ENCODE results near the gene CTBP1. TPM values are rescaled to one million over a fixed set of nuclear protein-coding genes. Genes with fewer than 3 reads are reported as not detected.

The CTBP1 gene
- total RNA-seq, 1 donor = 246 TPM

GRCh38 chr4:1208266-1208961, 40.5 kb downstream of the CTBP1 start:
- Histone ChIP-seq H3K27ac (ENCODE audit: low read depth, low read length) (no peak overlapping the region), H3K36me3 (ENCODE audit: insufficient read depth, low read length) (peaks cover 13% of the 10 kb centered on the region), H3K27me3 (ENCODE audit: insufficient read depth, low read length) (no peaks in the 10 kb centered on the region), H3K9me3 (ENCODE audit: low read depth, low read length) (no peaks in the 10 kb centered on the region), H3K79me2 (ENCODE audit: insufficient read depth, low read length) (no peaks in the 10 kb centered on the region), H3K4me1 (ENCODE audit: insufficient read depth, low read length) (peaks cover 5% of the 10 kb centered on the region), H3K4me3 (ENCODE audit: insufficient read depth, low read length) (no peak overlapping the region), H3K4me2 (ENCODE audit: insufficient read depth, low read length) (no peak overlapping the region), H4K20me1 (ENCODE audit: insufficient read depth, low read length) (peaks cover 13% of the 10 kb centered on the region), H2AFZ (ENCODE audit: low read length) (no peak overlapping the region)
- DNase-seq (ENCODE audit: insufficient read length, low spot score, missing footprints) = no peak
- TF ChIP-seq CTCF (IDR thresholded peaks at IDR 0.05; ENCODE audit: extremely low read depth, low read depth, low read length) = no peak

- no peak overlapping the region for H3K4me3 ChIP-seq (ENCODE audit: insufficient read depth, low read length)
- no peak overlapping the region for H2AFZ ChIP-seq (ENCODE audit: low read length)
- H3K4me1 ChIP-seq (ENCODE audit: insufficient read depth, low read length) = peaks cover 5% of the 10 kb centered on the region
- peaks cover 11% of the 10 kb centered on the region for H4K20me1 ChIP-seq (ENCODE audit: insufficient read depth, low read length)
- peak; percentile 99 for DNase-seq (ENCODE audit: insufficient read length, low spot score, missing footprints)
- peaks cover 8% of the 10 kb centered on the region for H3K36me3 ChIP-seq (ENCODE audit: insufficient read depth, low read length)
- no peak overlapping the region for H3K4me2 ChIP-seq (ENCODE audit: insufficient read depth, low read length)
- no peak for TF ChIP-seq CTCF (IDR thresholded peaks at IDR 0.05; ENCODE audit: extremely low read depth, low read depth, low read length)
- H3K9me3 ChIP-seq (ENCODE audit: low read depth, low read length) = no peaks in the 10 kb centered on the region
- no peak overlapping the region for H3K27ac ChIP-seq (ENCODE audit: low read depth, low read length)
- no peaks in the 10 kb centered on the region for H3K27me3 ChIP-seq (ENCODE audit: insufficient read depth, low read length)
- H3K79me2 ChIP-seq (ENCODE audit: insufficient read depth, low read length) = no peaks in the 10 kb centered on the region
Measured at GRCh38 chr4:1207603-1208265, 41.2 kb downstream of the CTBP1 start.

- Histone ChIP-seq H3K36me3 (ENCODE audit: insufficient read depth, low read length) (peaks cover 5% of the 10 kb centered on the region), H3K27me3 (ENCODE audit: insufficient read depth, low read length) (no peaks in the 10 kb centered on the region), H3K4me1 (ENCODE audit: insufficient read depth, low read length) (peaks cover 5% of the 10 kb centered on the region), H3K4me3 (ENCODE audit: insufficient read depth, low read length) (no peak overlapping the region), H3K9me3 (ENCODE audit: low read depth, low read length) (no peaks in the 10 kb centered on the region), H2AFZ (ENCODE audit: low read length) (no peak overlapping the region), H4K20me1 (ENCODE audit: insufficient read depth, low read length) (peaks cover 11% of the 10 kb centered on the region), H3K27ac (ENCODE audit: low read depth, low read length) (no peak overlapping the region), H3K79me2 (ENCODE audit: insufficient read depth, low read length) (no peaks in the 10 kb centered on the region), H3K4me2 (ENCODE audit: insufficient read depth, low read length) (no peak overlapping the region)
- no peak for TF ChIP-seq CTCF (IDR thresholded peaks at IDR 0.05; ENCODE audit: extremely low read depth, low read depth, low read length)
- DNase-seq (ENCODE audit: insufficient read length, low spot score, missing footprints) = peak; percentile 75
Measured at GRCh38 chr4:1207157-1207470, 41.8 kb downstream of the CTBP1 start.

- Histone ChIP-seq H2AFZ (ENCODE audit: low read length) (no peak overlapping the region), H3K4me2 (ENCODE audit: insufficient read depth, low read length) (no peak overlapping the region), H3K4me3 (ENCODE audit: insufficient read depth, low read length) (no peak overlapping the region), H3K9me3 (ENCODE audit: low read depth, low read length) (no peaks in the 10 kb centered on the region), H3K79me2 (ENCODE audit: insufficient read depth, low read length) (no peaks in the 10 kb centered on the region), H4K20me1 (ENCODE audit: insufficient read depth, low read length) (peaks cover 11% of the 10 kb centered on the region), H3K27me3 (ENCODE audit: insufficient read depth, low read length) (no peaks in the 10 kb centered on the region), H3K27ac (ENCODE audit: low read depth, low read length) (no peak overlapping the region), H3K4me1 (ENCODE audit: insufficient read depth, low read length) (peaks cover 9% of the 10 kb centered on the region), H3K36me3 (ENCODE audit: insufficient read depth, low read length) (peaks cover 5% of the 10 kb centered on the region)
- no peak for TF ChIP-seq CTCF (IDR thresholded peaks at IDR 0.05; ENCODE audit: extremely low read depth, low read depth, low read length)
- DNase-seq (ENCODE audit: insufficient read length, low spot score, missing footprints) = peak; percentile 55
Measured at GRCh38 chr4:1206299-1207156, 42.4 kb downstream of the CTBP1 start.
